Mesendoderm (in vitro differentiated cells): Measurements from ENCODE around the gene PLCB1.
A peak's percentile ranks its signal among the peaks of the same experiment; 100 is the strongest.
"Not testable (repeated sequence)": the region's sequence is repeated elsewhere in the genome, so short reads cannot be mapped to it uniquely, and the experiment has no call there.

ENCODE experiments used
- DNase-seq: peaks from one replicate; pipeline ENCODE4 v3.0.0; 2013
- H2AK5ac ChIP-seq: 2 replicates; pipeline ENCODE4 v1.6.1; 2013; ENCODE audit warnings: low read length, inconsistent platforms
- H2BK120ac ChIP-seq: 2 replicates; pipeline ENCODE4 v1.6.1; 2013; ENCODE audit warnings: low read depth, mild to moderate bottlenecking, low read length, moderate library complexity, mixed read lengths
- H2BK15ac ChIP-seq: replicated peaks from 2 replicates; pipeline ENCODE4 v1.6.1; 2013; ENCODE audit warnings: low read depth, mild to moderate bottlenecking, moderate library complexity
- H2BK5ac ChIP-seq: 2 replicates; pipeline ENCODE4 v1.6.1; 2013; ENCODE audit warnings: low read length, inconsistent platforms
- H3K18ac ChIP-seq: 2 replicates; pipeline ENCODE4 v1.6.1; 2013; ENCODE audit warnings: mild to moderate bottlenecking, low read length, mixed read lengths
- H3K23ac ChIP-seq: one replicate; pipeline ENCODE4 v1.6.1; 2013; ENCODE audit warnings: low read length
- H3K27ac ChIP-seq: 2 replicates; pipeline ENCODE4 v1.5.1; 2013; ENCODE audit warnings: low read depth, mild to moderate bottlenecking, inconsistent platforms, low read length, moderate library complexity
- H3K27me3 ChIP-seq: 2 replicates; pipeline ENCODE4 v1.6.1; 2013; ENCODE audit warnings: low read length, control low read depth, mild to moderate bottlenecking, inconsistent platforms; ENCODE audit not compliant: insufficient read depth, poor library complexity
- H3K36me3 ChIP-seq: 2 replicates; pipeline ENCODE4 v1.6.1; 2013; ENCODE audit warnings: low read length, inconsistent platforms; ENCODE audit not compliant: control insufficient read depth, insufficient read depth
- H3K4ac ChIP-seq: one replicate; pipeline ENCODE4 v1.6.1; 2013; ENCODE audit warnings: low read depth, mild to moderate bottlenecking, low read length, moderate library complexity
- H3K4me1 ChIP-seq: 2 replicates; pipeline ENCODE4 v1.6.1; 2013; ENCODE audit warnings: low read depth, low read length, inconsistent platforms; ENCODE audit not compliant: control insufficient read depth
- H3K4me2 ChIP-seq: 2 replicates; pipeline ENCODE4 v1.6.1; 2013; ENCODE audit warnings: low read length
- H3K4me3 ChIP-seq: 2 replicates; pipeline ENCODE4 v1.5.1; 2013; ENCODE audit warnings: mild to moderate bottlenecking, low read length
- H3K56ac ChIP-seq: one replicate; pipeline ENCODE4 v1.6.1; 2013; ENCODE audit warnings: low read length
- H3K79me1 ChIP-seq: 2 replicates; pipeline ENCODE4 v1.6.1; 2013; ENCODE audit warnings: low read length, inconsistent platforms
- H3K79me2 ChIP-seq: 2 replicates; pipeline ENCODE4 v1.6.1; 2013; ENCODE audit warnings: mild to moderate bottlenecking, low read length; ENCODE audit not compliant: control insufficient read depth, insufficient read depth
- H3K9ac ChIP-seq: 2 replicates; pipeline ENCODE4 v1.6.1; 2013; ENCODE audit warnings: low read length, inconsistent platforms
- H4K5ac ChIP-seq: one replicate; pipeline ENCODE4 v1.6.1; 2013; ENCODE audit warnings: low read length
- H4K8ac ChIP-seq: one replicate; pipeline ENCODE4 v1.6.1; 2013; ENCODE audit warnings: low read depth, mild to moderate bottlenecking, control low read depth, low read length, moderate library complexity
- WGBS: extraction: QIAGEN DNeasy Blood & Tissue Kit; methylation state at CpG from one replicate; pipeline ENCODE4 v1.1.7; 2013; ENCODE audit warnings: low lambda C conversion rate, missing lambda C conversion rate; ENCODE audit not compliant: insufficient coverage; ENCODE audit errors: extremely low coverage; 5-methylcytosine and 5-hydroxymethylcytosine counted together

PLCB1 gene

GRCh38 chr20:8434326-8434876 lies 302.3 kb downstream of the PLCB1 start:
- H3K4me3 ChIP-seq = no peak overlapping the region
- no peak overlapping the region for H2AK5ac ChIP-seq
- no CpG with 5 or more reads among the region's 2 CpGs for WGBS
- H3K4me2 ChIP-seq = no peak overlapping the region
- no peak overlapping the region for H3K27ac ChIP-seq
- no peaks in the 10 kb centered on the region for H3K79me2 ChIP-seq
- no peak overlapping the region for H3K18ac ChIP-seq
- no peak overlapping the region for H4K5ac ChIP-seq
- no peak overlapping the region for H3K56ac ChIP-seq
- peaks cover 7% of the 10 kb centered on the region for H3K4me1 ChIP-seq
- H3K79me1 ChIP-seq = no peaks in the 10 kb centered on the region
- no peak overlapping the region for H2BK15ac ChIP-seq
- no peaks in the 10 kb centered on the region for H3K27me3 ChIP-seq
- no peak overlapping the region for H2BK5ac ChIP-seq
- no peak overlapping the region for H3K4ac ChIP-seq
- H4K8ac ChIP-seq = no peak overlapping the region
- no peak overlapping the region for H2BK120ac ChIP-seq
- no peaks in the 10 kb centered on the region for H3K36me3 ChIP-seq
- no peak overlapping the region for H3K23ac ChIP-seq
- no peak overlapping the region for H3K9ac ChIP-seq
- no peak for DNase-seq

DNA sequence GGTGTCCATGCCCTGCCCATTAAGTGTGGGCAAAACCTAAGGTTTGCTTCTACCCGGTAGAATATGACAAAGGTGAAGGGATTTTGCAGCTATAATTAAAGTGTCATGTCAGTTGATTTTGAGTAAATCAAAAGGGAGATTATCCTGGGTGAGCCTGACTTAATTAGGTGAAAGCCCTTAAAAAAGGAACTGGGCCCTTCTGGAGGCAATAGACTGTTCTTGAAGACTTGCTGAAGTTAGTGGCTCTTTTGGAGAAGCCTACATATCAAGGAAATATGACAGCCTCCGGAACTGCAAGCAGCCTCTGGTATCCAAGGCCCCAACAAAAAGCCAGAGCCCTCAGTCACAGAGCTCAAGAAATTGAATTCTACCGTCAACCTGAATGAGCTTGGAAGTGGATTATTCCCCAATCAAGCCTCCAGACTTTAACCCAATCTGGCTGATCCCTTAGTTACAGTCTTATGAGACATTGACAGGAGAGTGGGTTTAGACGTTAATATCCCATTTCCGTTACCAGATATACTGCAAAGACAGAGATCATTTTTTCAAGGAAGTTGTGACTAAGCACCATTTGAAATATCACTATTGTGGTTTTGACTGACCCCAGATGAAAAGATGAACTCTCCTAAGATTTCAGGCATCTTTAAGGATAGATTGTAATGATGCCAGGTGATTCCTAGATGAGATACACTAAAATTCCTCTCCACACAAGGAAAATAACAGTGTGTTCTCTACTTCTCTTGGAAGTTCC lies 303.4 kb downstream of the PLCB1 start:
- no peak overlapping the region for H3K4me3 ChIP-seq
- no peaks in the 10 kb centered on the region for H3K79me1 ChIP-seq
- H3K4me2 ChIP-seq = no peak overlapping the region
- no peaks in the 10 kb centered on the region for H3K36me3 ChIP-seq
- peak overlapping the region; percentile 25 for H2BK15ac ChIP-seq
- no peak overlapping the region for H2BK120ac ChIP-seq
- peaks cover 7% of the 10 kb centered on the region for H3K4me1 ChIP-seq
- no peak overlapping the region for H3K56ac ChIP-seq
- H3K79me2 ChIP-seq = no peaks in the 10 kb centered on the region
- H3K4ac ChIP-seq = peak overlapping the region; percentile 55
- H3K18ac ChIP-seq = no peak overlapping the region
- H4K5ac ChIP-seq = no peak overlapping the region
- H3K9ac ChIP-seq = no peak overlapping the region
- no CpG with 5 or more reads among the region's 5 CpGs for WGBS
- no peak for DNase-seq
- H2BK5ac ChIP-seq = no peak overlapping the region
- no peak overlapping the region for H4K8ac ChIP-seq
- no peak overlapping the region for H3K23ac ChIP-seq
- no peaks in the 10 kb centered on the region for H3K27me3 ChIP-seq
- no peak overlapping the region for H3K27ac ChIP-seq
- no peak overlapping the region for H2AK5ac ChIP-seq

DNA sequence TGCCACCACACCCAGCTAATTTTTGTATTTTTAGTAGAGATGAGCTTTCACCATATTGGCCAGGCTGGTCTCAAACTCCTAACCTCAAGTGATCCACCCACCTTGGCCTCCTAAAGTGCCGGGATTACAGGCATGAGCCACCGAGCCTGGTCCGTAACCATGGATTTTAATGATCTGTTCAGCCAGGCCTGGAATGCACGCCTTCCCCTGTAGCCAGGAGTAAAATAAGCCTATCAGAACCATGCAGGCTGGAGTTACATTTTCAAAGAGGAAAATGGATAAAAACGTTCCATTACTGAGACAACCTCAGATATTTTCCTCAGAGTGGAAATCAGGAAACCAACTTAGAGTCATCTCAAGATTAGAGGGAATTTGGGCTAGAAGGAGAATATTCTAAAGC lies 304.9 kb downstream of the PLCB1 start:
- H3K18ac ChIP-seq, H3K56ac ChIP-seq, H4K8ac ChIP-seq, H3K4me1 ChIP-seq, H3K27ac ChIP-seq, H3K9ac ChIP-seq, H3K79me2 ChIP-seq, H2AK5ac ChIP-seq, DNase-seq, H3K27me3 ChIP-seq, H2BK120ac ChIP-seq, H3K4ac ChIP-seq, H4K5ac ChIP-seq, H3K36me3 ChIP-seq, H3K4me3 ChIP-seq, H3K23ac ChIP-seq, H2BK5ac ChIP-seq, H2BK15ac ChIP-seq, H3K4me2 ChIP-seq, H3K79me1 ChIP-seq: not testable (repeated sequence)
- WGBS = no CpG with 5 or more reads among the region's 5 CpGs

DNA sequence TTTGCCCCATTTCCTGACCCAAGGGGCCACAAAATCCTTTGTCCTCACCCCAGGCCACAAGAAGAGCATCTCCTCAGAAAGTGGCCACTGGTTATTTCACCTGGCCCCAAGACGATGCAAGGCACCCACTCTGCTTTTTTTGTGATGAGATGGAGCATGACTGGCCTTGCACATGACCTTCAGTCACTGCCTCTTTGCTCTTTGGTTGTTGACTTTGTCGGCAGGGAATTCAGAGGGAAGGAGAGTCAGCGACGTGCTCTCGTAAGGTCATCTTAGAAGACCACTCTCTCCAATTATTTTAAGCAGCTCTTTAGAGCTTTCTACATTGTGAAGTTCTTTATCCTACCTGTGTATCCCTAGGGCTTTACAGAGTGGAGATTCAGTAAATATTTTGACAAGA lies 306.7 kb downstream of the PLCB1 start:
- Histone ChIP-seq H3K9ac (no peak overlapping the region), H4K5ac (no peak overlapping the region), H3K4me1 (no peaks in the 10 kb centered on the region), H3K4ac (no peak overlapping the region), H2BK5ac (no peak overlapping the region), H3K23ac (no peak overlapping the region), H3K56ac (no peak overlapping the region), H2BK15ac (no peak overlapping the region), H3K27me3 (no peaks in the 10 kb centered on the region), H3K27ac (no peak overlapping the region), H3K4me3 (no peak overlapping the region), H3K36me3 (no peaks in the 10 kb centered on the region), H3K79me1 (no peaks in the 10 kb centered on the region), H3K4me2 (no peak overlapping the region), H3K79me2 (no peaks in the 10 kb centered on the region), H4K8ac (no peak overlapping the region), H2AK5ac (no peak overlapping the region), H3K18ac (no peak overlapping the region), H2BK120ac (no peak overlapping the region)
- no CpG with 5 or more reads among the region's 5 CpGs for WGBS
- no peak for DNase-seq

DNA sequence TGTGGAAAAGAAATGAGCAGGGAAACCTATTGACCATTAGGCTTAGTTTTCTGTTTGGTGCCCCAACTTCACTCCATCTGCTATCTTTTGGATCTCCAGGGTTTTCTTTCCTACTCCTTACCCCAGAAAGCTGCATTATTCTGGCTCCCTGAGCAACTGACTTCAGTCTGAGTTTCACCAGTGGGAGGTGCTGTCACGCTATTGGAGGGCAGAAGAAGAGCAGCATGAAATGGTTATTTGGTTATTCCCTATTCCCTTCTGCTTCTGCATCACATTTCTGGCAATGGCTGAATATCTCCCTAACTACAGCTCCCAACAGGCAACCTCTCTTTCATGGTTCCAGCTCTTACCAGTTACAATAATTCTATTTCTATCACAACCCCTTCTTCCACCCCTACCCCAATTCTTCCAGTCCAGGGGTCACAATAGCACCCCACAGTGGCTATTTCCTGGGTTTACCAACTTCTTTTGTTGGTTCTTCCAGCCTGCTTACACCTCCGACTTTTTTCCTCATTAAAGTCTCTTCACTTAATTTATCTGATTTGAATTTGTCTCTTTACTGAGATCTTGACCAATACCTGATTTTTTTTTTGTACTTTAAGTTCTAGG lies 311.5 kb downstream of the PLCB1 start:
- H2BK15ac ChIP-seq = no peak overlapping the region
- H3K4me1 ChIP-seq = no peaks in the 10 kb centered on the region
- no peak overlapping the region for H2BK120ac ChIP-seq
- no peaks in the 10 kb centered on the region for H3K79me2 ChIP-seq
- no peak overlapping the region for H3K9ac ChIP-seq
- WGBS = no CpG with 5 or more reads among the region's 2 CpGs
- no peak overlapping the region for H2AK5ac ChIP-seq
- no peak overlapping the region for H4K8ac ChIP-seq
- no peaks in the 10 kb centered on the region for H3K36me3 ChIP-seq
- H3K27me3 ChIP-seq = no peaks in the 10 kb centered on the region
- no peak overlapping the region for H3K23ac ChIP-seq
- H3K4ac ChIP-seq = no peak overlapping the region
- H3K79me1 ChIP-seq = no peaks in the 10 kb centered on the region
- H3K27ac ChIP-seq = no peak overlapping the region
- no peak overlapping the region for H2BK5ac ChIP-seq
- H3K4me2 ChIP-seq = no peak overlapping the region
- DNase-seq = peak; percentile 48
- no peak overlapping the region for H3K56ac ChIP-seq
- H4K5ac ChIP-seq = no peak overlapping the region
- no peak overlapping the region for H3K4me3 ChIP-seq
- no peak overlapping the region for H3K18ac ChIP-seq
